NK-92 (cell line): ENCODE results near the gene SEC14L5.

Source experiments
- DNase-seq: peaks from one replicate; lab custom pipeline; 2025; ENCODE audit not compliant: unreplicated experiment; lab: John Stamatoyannopoulos, UW

Gene SEC14L5

DNA sequence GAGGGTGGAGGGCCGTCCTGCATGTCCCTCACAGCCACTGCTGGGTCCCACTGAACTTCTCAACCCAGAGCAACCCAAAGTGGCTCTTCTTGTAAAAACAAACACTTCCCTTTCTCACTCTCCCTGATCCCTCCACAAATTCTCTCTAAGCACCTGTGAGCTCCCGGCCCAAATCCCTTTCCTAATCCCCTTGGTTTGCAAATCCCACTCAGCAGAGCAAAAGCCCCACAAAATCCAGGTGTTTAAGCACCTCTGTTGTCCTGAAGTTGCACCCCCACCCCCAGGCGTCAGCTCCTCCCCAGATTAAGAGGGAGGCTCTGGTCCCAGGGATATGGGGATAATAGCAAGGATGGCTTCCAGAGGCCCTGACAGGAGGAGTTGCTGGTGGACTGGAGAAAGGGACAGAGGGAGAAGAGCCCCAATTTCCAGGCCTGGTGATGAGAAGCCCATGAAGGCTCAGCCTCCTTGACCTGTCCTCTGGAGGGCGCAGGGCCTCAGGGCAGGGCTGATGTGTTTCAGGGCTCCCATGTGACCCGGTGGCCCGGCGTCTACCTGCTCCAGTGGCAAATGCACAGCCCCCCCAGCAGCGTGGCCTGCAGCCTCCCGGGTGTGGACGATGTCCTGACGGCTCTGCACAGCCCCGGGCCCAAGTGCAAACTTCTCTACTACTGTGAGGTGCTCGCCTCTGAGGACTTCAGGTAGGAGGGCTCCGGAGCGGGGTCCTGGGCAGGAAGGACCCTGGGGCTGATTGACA is 52.6 kb downstream of the SEC14L5 start:
- no peak for DNase-seq

- no peak for DNase-seq
These were observed 53.5 kb downstream of the SEC14L5 start for GRCh38 chr16:5011637-5012036.

DNA sequence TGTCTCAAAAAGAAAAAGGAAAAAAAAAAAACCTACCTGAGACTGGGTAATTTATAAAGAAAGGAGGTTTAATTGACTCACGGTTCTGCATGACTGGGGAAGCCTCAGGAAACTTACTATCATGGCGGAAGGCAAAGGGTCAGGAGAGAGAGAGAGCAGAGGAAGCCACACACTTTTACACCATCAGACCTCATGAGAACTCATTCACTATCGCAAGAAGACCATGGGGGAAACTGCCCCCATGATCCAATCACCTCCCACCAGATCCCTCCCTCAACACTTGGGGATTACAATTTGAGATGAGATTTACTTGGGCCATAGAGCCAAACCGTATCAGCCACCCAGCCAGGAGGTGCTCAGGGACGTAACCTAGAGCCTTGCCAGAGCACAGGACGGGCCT is 54.8 kb downstream of the SEC14L5 start:
- DNase-seq = no peak

DNA sequence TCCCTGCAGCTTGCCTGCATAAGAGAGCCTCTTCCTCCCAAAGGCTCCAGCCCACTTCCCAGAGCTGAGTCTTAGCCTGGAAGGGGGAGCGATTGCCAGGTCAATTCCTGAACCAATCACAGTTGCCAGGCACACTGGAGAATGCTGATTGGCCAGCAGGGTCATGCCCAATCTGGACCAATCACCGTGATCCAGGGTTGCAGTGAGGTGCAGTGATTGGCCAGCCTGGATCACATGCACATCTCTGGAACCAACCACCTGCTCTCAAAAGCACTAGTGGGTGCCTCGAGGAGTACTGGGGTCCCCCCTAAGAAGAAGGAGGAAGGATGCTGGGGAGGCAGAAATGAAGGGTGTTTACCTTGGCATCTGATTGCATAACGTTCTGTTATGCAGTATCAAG is 57.2 kb downstream of the SEC14L5 start:
- no peak for DNase-seq

- DNase-seq = no peak
These were observed 57.8 kb downstream of the SEC14L5 start for GRCh38 chr16:5015887-5016286.

DNA sequence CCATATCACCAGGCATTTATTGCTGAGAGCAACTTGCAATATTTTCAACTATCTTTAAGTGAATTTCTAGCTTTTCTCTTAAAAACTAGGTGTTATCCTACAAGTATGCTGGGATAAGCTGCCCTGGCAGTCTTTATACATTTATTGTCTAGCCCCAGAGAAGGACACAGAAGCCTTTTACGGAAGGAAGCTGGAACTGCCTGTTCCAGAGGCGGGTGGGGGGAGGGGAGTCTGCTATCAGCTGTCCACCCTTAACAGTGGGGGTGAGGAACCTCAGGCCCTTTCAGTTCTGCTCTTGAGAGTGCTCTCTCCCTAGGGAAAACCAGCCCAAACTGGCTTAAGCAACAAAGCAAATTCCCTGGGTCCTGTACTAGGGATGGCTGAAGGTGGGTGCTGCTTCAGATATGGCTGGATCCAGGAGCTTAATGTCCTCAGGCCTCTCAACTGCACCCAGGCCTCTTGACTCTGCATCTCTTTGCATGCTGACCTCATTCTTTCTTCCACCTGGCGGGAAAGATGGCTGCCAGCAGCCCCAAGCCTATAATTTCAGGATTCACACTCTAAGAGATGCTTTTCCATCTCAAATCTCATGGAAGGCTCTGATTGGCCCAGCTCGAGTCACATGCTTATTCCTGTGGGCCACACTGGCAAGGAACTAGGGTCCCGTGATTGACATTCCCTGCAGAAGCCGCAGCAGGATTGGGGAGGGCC is 59.0 kb downstream of the SEC14L5 start:
- DNase-seq = no peak

DNA sequence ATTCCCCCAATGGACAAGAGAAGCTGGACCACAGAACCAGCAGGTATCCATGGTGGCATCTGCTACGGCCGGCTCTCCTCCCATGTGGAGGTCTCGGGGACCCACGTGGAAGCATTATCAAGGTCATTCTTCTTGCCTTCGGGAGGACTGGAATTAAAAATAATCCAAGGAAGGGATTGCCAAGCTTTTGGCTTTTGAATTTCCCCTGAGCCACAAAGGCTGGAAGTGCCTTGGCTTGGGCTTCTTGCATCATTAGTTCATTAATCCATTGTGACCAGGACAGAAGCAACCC is 59.5 kb downstream of the SEC14L5 start:
- no peak for DNase-seq

DNA sequence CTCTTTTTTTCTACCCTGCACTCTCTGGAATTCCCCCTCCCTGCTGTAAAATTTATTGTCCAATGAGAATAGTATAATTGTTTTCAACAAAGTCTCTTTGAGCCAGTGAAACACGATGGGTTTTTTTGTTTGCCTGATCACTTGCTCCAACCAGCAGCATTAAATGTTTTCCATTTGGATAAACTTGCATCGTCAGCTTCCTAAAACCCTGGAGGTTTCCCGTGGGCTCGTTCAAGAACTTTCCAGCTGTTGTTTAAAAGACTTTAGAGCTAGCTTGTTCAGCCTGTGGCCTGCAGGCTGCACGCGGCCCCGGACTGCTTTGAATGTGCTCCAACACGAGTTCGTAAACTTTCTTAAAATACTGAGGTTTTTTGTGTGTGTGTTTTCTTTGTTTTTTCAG is 60.7 kb downstream of the SEC14L5 start:
- DNase-seq = no peak

DNA sequence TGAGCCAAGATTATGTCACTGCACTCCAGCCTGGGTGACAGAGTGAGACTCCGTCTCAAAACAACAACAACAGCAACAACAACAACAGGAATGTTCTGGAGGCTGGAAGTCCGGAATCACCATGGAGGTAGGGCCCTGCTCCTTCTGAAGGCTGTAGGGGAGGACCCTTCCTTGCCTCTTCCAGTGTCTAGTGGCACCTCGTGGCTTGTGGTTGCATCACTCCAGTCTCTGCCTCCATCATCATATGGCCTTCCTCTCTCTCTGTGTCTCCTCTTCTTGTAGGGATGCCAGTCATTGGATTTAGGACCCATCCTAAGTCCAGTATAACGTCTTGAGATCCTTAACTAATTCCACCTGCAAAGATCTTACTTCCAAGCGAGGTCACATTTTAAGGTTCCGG is 61.6 kb downstream of the SEC14L5 start:
- DNase-seq = no peak

DNA sequence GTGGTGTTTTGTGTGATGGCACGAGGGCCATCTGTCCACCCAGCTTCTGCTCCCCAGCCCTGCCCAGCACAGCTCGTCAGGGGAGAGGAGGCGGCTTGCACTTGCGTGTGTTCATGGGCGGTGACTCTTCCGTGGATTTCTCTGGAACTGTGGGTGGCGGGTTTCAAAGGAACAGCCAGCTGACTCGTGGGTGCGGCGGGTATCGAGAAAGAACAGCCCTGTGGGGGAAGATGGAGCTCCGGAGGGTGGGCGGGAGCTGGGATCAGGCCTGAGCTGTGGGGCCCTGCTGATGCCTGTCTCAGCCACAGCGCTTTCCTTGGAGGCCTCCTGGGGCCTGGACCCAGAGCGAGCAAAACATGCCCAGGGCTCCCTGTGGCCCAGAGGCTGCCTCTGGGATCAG is 62.4 kb downstream of the SEC14L5 start:
- no peak for DNase-seq

- DNase-seq = no peak
These were observed 64.4 kb downstream of the SEC14L5 start for GRCh38 chr16:5022521-5022920.

DNA sequence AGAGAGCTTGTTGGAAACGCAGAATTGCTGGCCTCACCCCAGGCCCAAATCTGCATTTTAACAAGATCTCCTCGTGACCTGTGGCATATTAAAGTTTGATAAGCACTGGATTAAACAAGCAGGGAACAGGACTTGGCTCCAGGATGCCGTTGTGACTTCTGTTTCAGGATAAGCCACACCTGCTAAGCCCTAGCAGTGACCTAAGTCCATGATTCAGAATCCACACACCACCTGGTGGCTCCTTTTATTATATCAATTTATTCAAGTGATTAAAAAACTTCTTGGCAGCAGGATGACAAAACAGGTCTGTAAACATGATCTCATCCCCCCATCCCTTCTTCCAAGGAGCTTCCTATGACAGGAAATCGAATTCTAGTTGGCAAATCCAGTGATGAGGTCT is 66.5 kb downstream of the SEC14L5 start:
- DNase-seq = no peak

DNA sequence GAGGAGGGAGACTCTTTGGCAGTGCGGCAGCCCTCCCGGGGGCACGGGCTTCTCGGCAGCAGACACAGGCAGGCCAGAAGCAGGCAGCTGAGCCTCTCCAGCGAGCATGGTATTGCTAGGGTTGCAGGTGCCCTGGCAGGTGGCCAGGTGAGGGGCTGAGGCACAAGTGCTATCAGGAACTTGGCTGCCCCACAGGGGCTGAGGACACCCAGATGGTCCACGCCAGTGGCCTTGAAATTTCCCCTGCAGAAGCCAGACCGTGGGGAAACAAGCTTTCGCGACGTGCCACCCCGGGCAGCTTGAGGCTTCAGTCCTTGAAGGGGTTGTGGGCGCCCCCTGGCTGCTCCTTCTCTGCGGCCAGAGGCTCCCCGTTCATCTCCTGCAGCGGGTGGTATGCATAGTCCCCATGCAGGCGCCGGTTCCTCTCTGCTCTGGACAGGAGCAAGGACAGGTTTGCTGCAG is 67.1 kb downstream of the SEC14L5 start:
- DNase-seq = no peak

DNA sequence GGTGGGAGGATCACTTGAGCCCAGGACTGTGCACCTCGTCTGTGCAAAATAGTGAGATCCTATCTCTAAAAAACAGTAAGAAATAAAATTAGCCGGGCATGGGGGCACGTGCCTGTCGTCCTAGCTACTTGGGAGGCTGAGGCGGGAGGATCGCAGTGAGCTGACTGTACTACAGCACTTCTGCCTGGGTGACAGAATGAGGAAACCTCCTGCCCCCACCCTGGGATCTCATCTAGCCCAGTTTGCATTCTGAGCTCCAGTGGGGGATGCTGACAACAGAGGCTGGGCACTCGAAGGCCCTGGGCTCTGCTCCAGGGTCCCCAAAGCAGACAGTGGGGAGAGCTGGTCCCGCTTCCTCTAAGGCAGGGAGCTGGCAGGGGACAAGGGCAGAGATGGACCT is 68.5 kb downstream of the SEC14L5 start:
- no peak for DNase-seq

DNA sequence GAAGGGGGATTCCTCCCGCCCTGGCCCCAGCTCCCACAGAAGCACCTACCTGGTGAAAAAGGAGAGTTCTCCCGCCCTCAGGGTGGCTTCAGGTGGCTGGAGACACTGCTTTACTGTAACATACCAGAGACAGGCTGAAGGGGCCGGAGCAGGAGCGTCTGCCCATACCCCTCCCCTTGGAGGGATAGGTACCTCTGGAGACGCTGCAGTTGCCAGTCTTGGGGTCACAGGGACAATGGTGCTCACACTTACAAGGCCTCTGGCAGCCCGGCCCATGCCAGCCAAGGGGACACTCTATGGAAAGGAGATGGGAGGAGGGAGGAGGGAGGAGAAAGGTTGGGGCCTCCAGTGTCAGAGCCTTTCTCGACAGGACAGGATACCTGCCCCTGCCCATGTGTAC is 69.0 kb downstream of the SEC14L5 start:
- DNase-seq = no peak

GRCh38 chr16:5027575-5028235 is 69.6 kb downstream of the SEC14L5 start:
- DNase-seq = no peak

DNA sequence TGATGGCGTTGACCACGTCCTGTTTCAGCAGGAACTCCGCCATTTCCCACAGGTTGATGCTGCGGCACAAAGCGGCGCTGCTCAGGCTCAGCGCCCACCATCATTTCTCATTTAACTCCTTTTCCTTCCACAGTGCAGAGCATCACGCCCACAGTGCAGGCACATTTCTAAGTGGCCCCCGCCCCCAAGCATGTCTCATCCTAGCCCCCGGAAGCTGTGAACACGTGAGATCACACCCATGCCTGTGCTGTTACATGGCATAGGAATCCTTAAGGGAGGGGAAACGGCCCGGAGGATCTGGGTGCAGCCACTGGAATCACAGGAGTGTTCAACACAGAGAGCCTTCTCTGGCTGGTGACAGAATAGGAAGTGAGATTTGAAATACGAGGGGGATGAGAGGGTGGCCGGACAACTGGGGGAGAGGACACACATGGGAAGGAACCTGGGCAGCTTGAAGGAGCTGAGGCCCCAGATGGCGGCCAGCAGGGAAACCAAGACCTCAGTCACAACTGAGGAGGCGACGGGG is 70.9 kb downstream of the SEC14L5 start:
- DNase-seq = no peak

GRCh38 chr16:5030251-5030870 is 72.2 kb downstream of the SEC14L5 start:
- no peak for DNase-seq

- no peak for DNase-seq
These were observed 73.5 kb downstream of the SEC14L5 start for GRCh38 chr16:5031601-5032000.

GRCh38 chr16:5032748-5033167 is 74.6 kb downstream of the SEC14L5 start:
- no peak for DNase-seq
